IgD-negative memory B cell (primary cell): ENCODE results near the gene GAS2L2. TPM values are rescaled to one million over a fixed set of nuclear protein-coding genes. Genes with fewer than 3 reads are reported as not detected.

Experiments
- polyA plus RNA-seq: library from polyadenylated mRNA; unstranded; fragments of 300-500 nt; fragmentation: Illumina TruSeq; gene quantifications from one replicate; pipeline ENCODE4 v1.2.3, GENCODE V29; 2021

GAS2L2 gene
- polyA plus RNA-seq, 1 donor from 2014 or later: not detected

Other genes with a start within 250 kb of the GAS2L2 start
- gene SLFN12L, start 215.6 kb downstream of the GAS2L2 start, polyA plus RNA-seq: 1.9 TPM
- gene SLFN14, start 192.4 kb downstream of the GAS2L2 start, polyA plus RNA-seq: not detected
- gene PEX12, start 174.7 kb downstream of the GAS2L2 start, polyA plus RNA-seq: 1.3 TPM
- gene AP2B1, start 165.9 kb downstream of the GAS2L2 start, polyA plus RNA-seq: 36.3 TPM
- gene RASL10B, start 21.6 kb downstream of the GAS2L2 start, polyA plus RNA-seq: not detected
- not detected for gene C17orf50, start 7.6 kb upstream of the GAS2L2 start, polyA plus RNA-seq
- gene MMP28, start 42.4 kb upstream of the GAS2L2 start, polyA plus RNA-seq: 0.49 TPM
- 17.0 TPM for gene TAF15, start 56.2 kb upstream of the GAS2L2 start, polyA plus RNA-seq
- gene HEATR9, start 115.7 kb upstream of the GAS2L2 start, polyA plus RNA-seq: not detected
- gene CCL5, start 127.1 kb upstream of the GAS2L2 start, polyA plus RNA-seq: 66.3 TPM
- not detected for gene RDM1, start 177.5 kb upstream of the GAS2L2 start, polyA plus RNA-seq
- gene LYZL6, start 190.5 kb upstream of the GAS2L2 start, polyA plus RNA-seq: not detected
- not detected for gene CCL16, start 228.3 kb upstream of the GAS2L2 start, polyA plus RNA-seq
- not detected for gene CCL14, start 233.5 kb upstream of the GAS2L2 start, polyA plus RNA-seq
- not detected for gene CCL15, start 248.3 kb upstream of the GAS2L2 start, polyA plus RNA-seq